ENCODE measurements around the gene TMEM263. TPM values are rescaled to one million over a fixed set of nuclear protein-coding genes. Genes with fewer than 3 reads are reported as not detected.
"Not testable (repeated sequence)": the region's sequence is repeated elsewhere in the genome, so short reads cannot be mapped to it uniquely, and the experiment has no call there.

The TMEM263 gene
- total RNA-seq, 1 experiment from 2014 or later = 11.8 TPM

- no peaks in the 10 kb centered on the region for H3K27me3 Mint-ChIP-seq (ENCODE audit: low read depth)
- no peak overlapping the region for H3T11ph ChIP-seq (ENCODE audit: low read length)
- H3K23me2 ChIP-seq (ENCODE audit: insufficient read length, low read depth, low read length, poor library complexity, severe bottlenecking) = no peaks in the 10 kb centered on the region
- H3K9ac ChIP-seq (ENCODE audit: extremely low read depth, insufficient read length, low read length) = no peak overlapping the region
- H3K79me2 ChIP-seq (ENCODE audit: insufficient read depth, low read length) = no peaks in the 10 kb centered on the region
- H2BK15ac ChIP-seq (ENCODE audit: low read depth, low read length) = no peak overlapping the region
- peaks cover 12 to 25% (median 14%) of the 10 kb centered on the region in 3 experiments; a peak in 6 of 7 replicates for H3K36me3 Mint-ChIP-seq (ENCODE audit: insufficient read depth in 1 of 3, low read depth in 3 of 3)
- no peak overlapping the region for H3K4me2 ChIP-seq (ENCODE audit: insufficient read depth, insufficient read length, low read length)
- no peak overlapping the region for H2BK5ac ChIP-seq (ENCODE audit: insufficient read length, low read length)
- no peaks in the 10 kb centered on the region for H3K79me1 ChIP-seq (ENCODE audit: insufficient read depth, low read depth, low read length, poor library complexity, severe bottlenecking)
- H3K9me3 ChIP-seq (ENCODE audit: control insufficient read depth, low read depth, low read length) = no peaks in the 10 kb centered on the region
- no peak overlapping the region for H4K91ac ChIP-seq (ENCODE audit: insufficient read length, low read depth, low read length)
- TF ChIP-seq, protein P1, sequence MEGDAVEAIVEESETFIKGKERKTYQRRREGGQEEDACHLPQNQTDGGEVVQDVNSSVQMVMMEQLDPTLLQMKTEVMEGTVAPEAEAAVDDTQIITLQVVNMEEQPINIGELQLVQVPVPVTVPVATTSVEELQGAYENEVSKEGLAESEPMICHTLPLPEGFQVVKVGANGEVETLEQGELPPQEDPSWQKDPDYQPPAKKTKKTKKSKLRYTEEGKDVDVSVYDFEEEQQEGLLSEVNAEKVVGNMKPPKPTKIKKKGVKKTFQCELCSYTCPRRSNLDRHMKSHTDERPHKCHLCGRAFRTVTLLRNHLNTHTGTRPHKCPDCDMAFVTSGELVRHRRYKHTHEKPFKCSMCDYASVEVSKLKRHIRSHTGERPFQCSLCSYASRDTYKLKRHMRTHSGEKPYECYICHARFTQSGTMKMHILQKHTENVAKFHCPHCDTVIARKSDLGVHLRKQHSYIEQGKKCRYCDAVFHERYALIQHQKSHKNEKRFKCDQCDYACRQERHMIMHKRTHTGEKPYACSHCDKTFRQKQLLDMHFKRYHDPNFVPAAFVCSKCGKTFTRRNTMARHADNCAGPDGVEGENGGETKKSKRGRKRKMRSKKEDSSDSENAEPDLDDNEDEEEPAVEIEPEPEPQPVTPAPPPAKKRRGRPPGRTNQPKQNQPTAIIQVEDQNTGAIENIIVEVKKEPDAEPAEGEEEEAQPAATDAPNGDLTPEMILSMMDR (conservative IDR thresholded peaks at IDR 0.05) = no peak
- no peak overlapping the region for H2BK120ac ChIP-seq (ENCODE audit: low read depth, low read length, poor library complexity, severe bottlenecking)
- H3K56ac ChIP-seq (ENCODE audit: insufficient read length, low read depth, low read length) = no peak overlapping the region
- no peak overlapping the region for H3K14ac ChIP-seq (ENCODE audit: insufficient read depth, low read length)
- no peak overlapping the region for H3K4me3 Mint-ChIP-seq
- no peaks in the 10 kb centered on the region for H4K20me1 ChIP-seq (ENCODE audit: control insufficient read depth, insufficient read depth, insufficient read length)
- no peaks in the 10 kb centered on the region for H3K4me1 Mint-ChIP-seq
- H2AK5ac ChIP-seq (ENCODE audit: insufficient read length, low read length) = no peak overlapping the region
- no peaks in the 10 kb centered on the region for H3K27me3 ChIP-seq (ENCODE audit: insufficient read depth, low read length)
- no peak overlapping the region for H3K4ac ChIP-seq (ENCODE audit: low read depth, low read length)
- no peak overlapping the region for H3K18ac ChIP-seq (ENCODE audit: insufficient read length, low read depth, low read length)
- H2BK12ac ChIP-seq (ENCODE audit: insufficient read length, low read depth, low read length) = no peak overlapping the region
- no peaks in the 10 kb centered on the region for H3K4me1 ChIP-seq (ENCODE audit: insufficient read depth, low read length)
- no peaks in the 10 kb centered on the region for H3K9me3 Mint-ChIP-seq
- H3K27ac Mint-ChIP-seq = no peak overlapping the region
- DNase-seq = no peak
- H4K8ac ChIP-seq (replicated peaks; ENCODE audit: insufficient read length, low read depth, low read length) = no peak overlapping the region
- H3K27ac ChIP-seq (ENCODE audit: insufficient read length, low read depth, low read length) = no peak overlapping the region
- no peak overlapping the region for H2AFZ ChIP-seq (ENCODE audit: low read length)
- no peak overlapping the region for H3K23ac ChIP-seq (ENCODE audit: insufficient read length, low read depth, low read length)
- no peak overlapping the region for H2BK20ac ChIP-seq (ENCODE audit: low read depth, low read length, poor library complexity, severe bottlenecking)
- no peak overlapping the region for H4K5ac ChIP-seq (ENCODE audit: insufficient read length, low read depth, low read length)
- WGBS (ENCODE audit: extremely low coverage, insufficient read length, low lambda C conversion rate) = no CpG with 5 or more reads among the region's 2 CpGs
These were observed 39.0 kb downstream of the TMEM263 start for GRCh38 chr12:106994579-106995220.

DNA sequence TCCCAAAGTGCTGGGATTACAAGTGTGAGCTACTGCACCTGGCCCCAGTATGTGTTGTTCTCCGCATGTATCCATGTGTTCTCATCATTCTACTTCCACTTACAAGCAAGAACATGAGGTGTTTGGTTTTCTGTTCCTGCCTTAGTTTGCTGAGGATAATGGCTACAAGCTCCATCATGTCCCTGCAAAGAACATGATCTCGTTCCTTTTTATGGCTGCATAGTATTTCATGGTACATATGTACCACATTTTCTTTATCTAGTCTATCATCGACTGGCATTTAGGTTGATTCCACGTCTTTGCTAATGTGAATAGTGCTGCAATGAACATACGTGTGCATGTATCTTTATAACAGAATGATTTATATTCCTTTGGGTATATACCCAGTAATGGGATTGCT lies 40.4 kb downstream of the TMEM263 start:
- not testable (repeated sequence) for H3K27me3 Mint-ChIP-seq (ENCODE audit: low read depth); H3K27me3 ChIP-seq (ENCODE audit: insufficient read depth, low read length); H3K79me1 ChIP-seq (ENCODE audit: insufficient read depth, low read depth, low read length, poor library complexity, severe bottlenecking); DNase-seq; H2AK5ac ChIP-seq (ENCODE audit: insufficient read length, low read length); H4K8ac ChIP-seq (replicated peaks; ENCODE audit: insufficient read length, low read depth, low read length); H3K27ac ChIP-seq (ENCODE audit: insufficient read length, low read depth, low read length); H3K79me2 ChIP-seq (ENCODE audit: insufficient read depth, low read length); H3K27ac Mint-ChIP-seq; H2BK120ac ChIP-seq (ENCODE audit: low read depth, low read length, poor library complexity, severe bottlenecking); H3K56ac ChIP-seq (ENCODE audit: insufficient read length, low read depth, low read length); H4K5ac ChIP-seq (ENCODE audit: insufficient read length, low read depth, low read length); H4K20me1 ChIP-seq (ENCODE audit: control insufficient read depth, insufficient read depth, insufficient read length); H3K9me3 Mint-ChIP-seq; H4K91ac ChIP-seq (ENCODE audit: insufficient read length, low read depth, low read length); H3K4me1 ChIP-seq (ENCODE audit: insufficient read depth, low read length); H2BK20ac ChIP-seq (ENCODE audit: low read depth, low read length, poor library complexity, severe bottlenecking); H3T11ph ChIP-seq (ENCODE audit: low read length); H3K4me3 Mint-ChIP-seq; H3K23ac ChIP-seq (ENCODE audit: insufficient read length, low read depth, low read length); H3K4me1 Mint-ChIP-seq; H3K4ac ChIP-seq (ENCODE audit: low read depth, low read length); H3K14ac ChIP-seq (ENCODE audit: insufficient read depth, low read length); H3K18ac ChIP-seq (ENCODE audit: insufficient read length, low read depth, low read length); H3K9me3 ChIP-seq (ENCODE audit: control insufficient read depth, low read depth, low read length); H2BK12ac ChIP-seq (ENCODE audit: insufficient read length, low read depth, low read length); H2AFZ ChIP-seq (ENCODE audit: low read length); H3K4me2 ChIP-seq (ENCODE audit: insufficient read depth, insufficient read length, low read length); H2BK15ac ChIP-seq (ENCODE audit: low read depth, low read length); H3K9ac ChIP-seq (ENCODE audit: extremely low read depth, insufficient read length, low read length); H3K23me2 ChIP-seq (ENCODE audit: insufficient read length, low read depth, low read length, poor library complexity, severe bottlenecking); H2BK5ac ChIP-seq (ENCODE audit: insufficient read length, low read length)
- no CpG with 5 or more reads among the region's 5 CpGs for WGBS (ENCODE audit: extremely low coverage, insufficient read length, low lambda C conversion rate)
- H3K36me3 Mint-ChIP-seq (ENCODE audit: insufficient read depth in 1 of 3, low read depth in 3 of 3) = peaks cover 14 to 29% (median 17%) of the 10 kb centered on the region in 3 experiments; a peak in 6 of 7 replicates

Data from H9 (cell line).